HK-2 (cell line): ENCODE results near the gene CYP2A6.
"Not testable (repeated sequence)": the region's sequence is repeated elsewhere in the genome, so short reads cannot be mapped to it uniquely, and the experiment has no call there.

Experiments
- DNase-seq: peaks from one replicate; pipeline ENCODE4 v3.0.0-alpha.2; 2018; ENCODE audit not compliant: unreplicated experiment

The CYP2A6 gene, protein sequence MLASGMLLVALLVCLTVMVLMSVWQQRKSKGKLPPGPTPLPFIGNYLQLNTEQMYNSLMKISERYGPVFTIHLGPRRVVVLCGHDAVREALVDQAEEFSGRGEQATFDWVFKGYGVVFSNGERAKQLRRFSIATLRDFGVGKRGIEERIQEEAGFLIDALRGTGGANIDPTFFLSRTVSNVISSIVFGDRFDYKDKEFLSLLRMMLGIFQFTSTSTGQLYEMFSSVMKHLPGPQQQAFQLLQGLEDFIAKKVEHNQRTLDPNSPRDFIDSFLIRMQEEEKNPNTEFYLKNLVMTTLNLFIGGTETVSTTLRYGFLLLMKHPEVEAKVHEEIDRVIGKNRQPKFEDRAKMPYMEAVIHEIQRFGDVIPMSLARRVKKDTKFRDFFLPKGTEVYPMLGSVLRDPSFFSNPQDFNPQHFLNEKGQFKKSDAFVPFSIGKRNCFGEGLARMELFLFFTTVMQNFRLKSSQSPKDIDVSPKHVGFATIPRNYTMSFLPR

DNA sequence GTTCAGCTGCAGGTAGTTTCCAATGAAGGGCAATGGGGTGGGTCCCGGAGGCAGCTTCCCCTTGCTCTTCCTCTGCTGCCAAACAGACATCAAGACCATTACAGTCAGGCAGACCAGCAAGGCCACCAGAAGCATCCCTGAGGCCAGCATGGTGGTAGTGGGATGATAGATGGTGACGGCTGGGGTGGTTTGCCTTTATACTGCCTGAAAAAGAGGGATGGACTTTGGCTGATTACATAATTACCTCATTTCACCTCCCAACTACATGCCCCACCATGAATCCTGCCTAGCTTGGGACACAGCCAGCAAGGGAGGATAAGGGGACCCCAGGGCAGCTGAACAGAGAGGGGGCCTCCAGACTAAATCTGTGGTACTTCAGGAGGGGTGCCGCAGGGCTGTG is at the start of gene CYP2A6:
Gene CYP2A6, minus strand, starts transcription at position 171 of the 400 bp plus-strand sequence. Its CDS starts 21 bp downstream, at position 150.
- DNase-seq = not testable (repeated sequence)

DNA sequence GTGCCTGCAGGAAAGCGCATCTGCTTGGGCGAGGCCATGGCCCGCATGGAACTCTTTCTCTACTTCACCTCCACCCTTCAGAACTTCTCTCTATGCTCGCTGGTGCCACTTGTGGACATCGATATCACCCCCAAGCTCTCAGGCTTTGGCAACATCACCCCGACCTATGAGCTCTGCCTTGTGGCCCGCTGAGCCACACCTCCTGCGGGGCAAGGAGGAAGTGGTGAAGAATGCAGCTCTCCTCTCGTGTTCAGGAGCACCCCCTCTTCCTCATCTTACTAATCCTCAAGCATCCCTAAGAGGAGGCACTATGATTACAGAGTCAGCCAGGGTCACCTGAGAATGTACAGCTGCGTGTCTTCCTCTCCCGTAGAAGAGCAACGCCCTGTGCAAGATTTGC is 49.7 kb upstream of the CYP2A6 start:
- DNase-seq = not testable (repeated sequence)

DNA sequence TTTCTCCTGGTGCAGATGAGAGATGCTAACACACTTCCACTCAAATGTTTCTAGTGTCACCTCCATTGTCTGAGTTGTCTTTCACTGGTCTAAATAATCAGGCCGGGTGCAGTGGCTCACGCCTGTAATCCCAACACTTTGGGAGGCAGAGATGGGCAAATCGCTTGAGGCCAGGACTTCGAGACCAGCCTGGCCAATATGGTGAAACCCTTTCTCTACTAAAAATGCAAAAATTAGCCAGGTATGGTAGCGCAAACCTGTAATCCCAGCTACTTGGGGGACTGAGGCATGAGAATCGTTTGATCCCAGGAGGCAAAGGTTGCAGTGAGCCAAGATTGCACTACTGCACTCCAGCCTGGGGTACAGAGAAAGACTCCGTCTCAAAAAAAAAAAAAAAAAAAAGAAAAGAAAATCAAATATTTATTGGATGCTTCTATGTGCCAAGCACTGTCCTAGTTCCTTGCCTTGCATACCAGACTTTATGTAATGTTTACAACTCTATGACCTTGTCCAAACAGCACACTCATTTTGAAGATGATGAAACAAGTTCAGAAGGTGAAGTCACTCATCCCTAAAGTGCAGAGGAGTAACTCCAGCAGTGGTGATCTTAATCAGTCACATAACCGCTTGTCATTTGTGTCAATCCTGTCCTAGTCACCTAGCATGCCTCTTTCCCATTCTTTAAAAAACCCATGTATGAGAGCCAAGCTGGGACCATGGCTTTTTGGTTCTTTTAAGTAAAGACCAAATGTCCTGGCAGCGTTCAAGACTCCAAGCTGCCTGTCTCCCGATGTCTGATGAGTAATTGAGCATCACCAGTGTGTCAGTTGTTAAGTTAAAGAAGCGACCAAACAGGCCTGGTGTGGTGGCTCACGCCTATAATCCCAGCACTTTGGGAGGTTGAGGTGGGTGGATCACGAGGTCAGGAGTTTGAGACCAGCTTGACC is 46.9 kb upstream of the CYP2A6 start:
- not testable (repeated sequence) for DNase-seq

DNA sequence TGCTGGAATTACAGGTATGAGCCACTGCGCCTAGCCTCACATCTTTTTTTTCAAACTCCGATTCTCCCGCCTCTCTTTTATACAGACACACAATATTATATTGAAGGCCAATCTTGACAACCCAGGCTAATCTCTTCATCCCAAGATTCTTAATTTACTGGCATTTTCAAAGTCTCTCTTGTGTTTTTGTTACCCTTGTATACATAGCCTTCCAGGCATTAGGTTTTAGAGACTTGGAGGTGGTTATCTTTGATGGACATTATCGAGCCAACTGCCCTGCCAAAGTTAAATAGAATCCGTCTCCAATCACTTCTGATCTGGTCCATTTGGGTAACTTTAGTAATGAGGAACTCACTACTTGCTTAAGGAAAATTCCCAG is 46.2 kb upstream of the CYP2A6 start:
- DNase-seq = no peak

DNA sequence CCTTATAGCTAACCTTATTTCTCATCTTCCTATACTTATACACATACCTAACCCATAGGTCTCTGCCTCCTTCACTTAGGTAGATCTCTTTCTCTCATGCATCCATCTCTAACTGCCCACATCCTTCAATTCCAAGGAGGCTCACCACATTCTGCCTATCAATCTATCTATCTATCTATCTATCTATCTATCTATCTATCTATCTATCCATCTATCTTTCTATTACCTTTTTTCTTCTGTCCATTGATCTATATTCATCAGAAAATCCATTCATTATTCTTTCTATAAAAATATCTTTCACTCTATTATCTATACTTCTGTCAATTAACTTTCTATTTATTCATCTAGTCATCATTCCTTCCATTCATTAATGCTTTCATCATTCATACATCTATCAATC is 42.9 kb upstream of the CYP2A6 start:
- no peak for DNase-seq

DNA sequence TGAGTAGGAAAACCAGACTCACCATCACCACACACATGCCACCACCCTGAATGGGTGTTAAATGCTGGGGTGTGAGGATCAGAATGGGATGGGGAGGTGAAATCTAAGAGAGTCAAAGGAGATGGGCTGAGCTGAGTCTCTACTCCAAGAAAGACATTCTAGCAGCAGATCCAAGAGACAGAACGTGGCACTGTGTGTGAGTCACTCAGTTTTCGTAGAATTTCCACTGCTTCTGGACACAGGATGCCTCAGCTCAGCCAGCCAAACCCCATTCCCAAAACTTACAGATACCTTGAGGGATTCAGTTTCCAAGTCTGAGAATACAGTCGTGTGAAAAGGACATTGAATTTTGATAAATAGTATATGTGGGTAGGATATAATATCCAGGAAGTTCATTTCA is 39.1 kb upstream of the CYP2A6 start:
- no peak for DNase-seq

DNA sequence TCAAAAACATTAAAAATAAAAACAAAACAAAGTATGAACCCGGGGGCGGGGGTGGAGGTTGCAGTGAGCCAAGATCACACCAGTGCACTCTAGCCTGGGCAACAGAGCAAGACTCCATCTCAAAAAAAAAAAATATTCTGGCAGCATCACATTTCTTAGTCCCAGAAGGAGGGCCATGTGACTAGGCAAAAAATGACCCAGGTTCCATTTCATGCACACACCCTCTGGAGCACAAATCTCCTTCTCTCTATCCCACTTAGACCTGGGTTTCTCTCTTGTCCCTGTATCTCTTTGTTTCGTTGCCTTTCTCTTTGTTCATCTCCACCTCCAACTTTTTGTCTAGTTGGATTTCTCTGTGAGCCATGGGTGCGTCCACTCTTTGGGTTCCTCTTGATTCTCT is 37.9 kb upstream of the CYP2A6 start:
- DNase-seq = no peak

DNA sequence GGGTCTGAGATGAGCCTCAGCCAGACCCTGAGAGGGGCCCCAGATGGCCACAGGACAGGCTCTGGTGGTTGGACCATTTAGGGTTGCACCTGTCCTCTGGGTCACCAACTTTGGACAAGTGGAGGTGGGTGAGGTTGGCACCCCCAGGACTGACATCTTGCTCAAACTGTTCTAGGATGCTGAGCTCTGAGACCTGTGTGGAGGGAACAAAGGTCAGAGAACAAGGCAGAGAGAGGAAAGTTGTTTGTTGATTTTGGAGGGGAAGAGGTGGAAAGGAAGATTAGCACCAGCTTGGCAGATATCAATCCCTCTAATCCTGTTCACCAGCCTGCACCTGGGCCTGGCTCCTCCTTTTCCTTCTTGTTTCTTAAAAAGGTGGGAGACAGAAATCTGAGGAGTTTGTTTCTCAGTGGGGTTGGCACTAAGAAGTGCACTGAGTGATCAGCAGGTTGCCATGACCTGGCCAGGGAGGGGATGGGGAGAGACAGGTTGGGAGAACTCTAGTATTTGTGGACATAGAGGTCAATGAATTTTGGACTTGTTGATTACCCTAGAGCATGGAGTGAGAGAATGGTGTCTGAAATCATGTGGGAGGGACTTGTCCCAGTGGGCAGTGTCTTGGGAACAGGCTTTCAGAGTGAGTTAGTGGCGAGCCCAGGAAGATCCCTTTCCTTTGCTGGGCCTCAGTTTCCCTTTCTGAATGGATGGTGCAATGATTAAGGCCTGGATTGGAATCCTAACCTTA is 34.1 kb upstream of the CYP2A6 start:
- not testable (repeated sequence) for DNase-seq

DNA sequence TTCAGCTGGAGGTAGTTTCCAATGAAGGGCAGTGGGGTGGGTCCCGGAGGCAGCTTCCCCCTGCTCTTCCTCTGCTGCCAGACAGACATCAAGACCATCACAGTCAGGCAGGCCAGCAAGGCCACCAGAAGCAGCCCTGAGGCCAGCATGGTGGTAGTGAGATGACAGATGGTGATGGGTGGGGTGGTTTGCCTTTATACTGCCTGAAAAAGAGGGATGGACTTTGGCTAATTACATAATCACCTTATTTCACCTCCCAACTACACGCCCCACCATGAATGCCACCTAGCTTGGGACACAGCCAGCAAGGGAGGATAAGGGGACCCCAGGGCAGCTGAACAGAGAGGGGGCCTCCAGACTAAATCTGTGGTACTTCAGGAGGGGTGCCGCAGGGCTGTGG is 31.8 kb upstream of the CYP2A6 start, which contains the start of gene CYP2A7:
Gene CYP2A7, minus strand, starts transcription at position 170 of the 400 bp plus-strand sequence. Its CDS starts 21 bp downstream, at position 149.
- not testable (repeated sequence) for DNase-seq

DNA sequence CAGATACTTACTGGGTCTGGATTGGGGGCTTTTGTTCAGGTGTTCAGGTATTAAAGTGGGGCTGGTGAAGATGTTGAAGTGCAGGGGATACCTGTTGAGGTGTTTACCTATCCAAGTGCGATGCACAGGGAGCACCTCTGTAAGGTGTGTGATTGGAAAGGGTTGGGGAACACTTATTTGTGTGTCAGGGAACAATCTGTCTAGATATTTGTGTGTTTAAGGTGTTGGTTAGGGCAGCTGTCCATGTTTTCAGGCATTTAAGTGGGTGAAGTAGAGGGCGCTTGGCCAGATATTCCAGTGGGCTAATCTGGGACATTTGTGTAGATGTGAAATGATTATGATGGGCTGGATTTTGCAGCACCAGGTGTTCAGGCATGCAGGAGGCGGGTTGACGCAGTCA is 29.1 kb upstream of the CYP2A6 start:
- not testable (repeated sequence) for DNase-seq

DNA sequence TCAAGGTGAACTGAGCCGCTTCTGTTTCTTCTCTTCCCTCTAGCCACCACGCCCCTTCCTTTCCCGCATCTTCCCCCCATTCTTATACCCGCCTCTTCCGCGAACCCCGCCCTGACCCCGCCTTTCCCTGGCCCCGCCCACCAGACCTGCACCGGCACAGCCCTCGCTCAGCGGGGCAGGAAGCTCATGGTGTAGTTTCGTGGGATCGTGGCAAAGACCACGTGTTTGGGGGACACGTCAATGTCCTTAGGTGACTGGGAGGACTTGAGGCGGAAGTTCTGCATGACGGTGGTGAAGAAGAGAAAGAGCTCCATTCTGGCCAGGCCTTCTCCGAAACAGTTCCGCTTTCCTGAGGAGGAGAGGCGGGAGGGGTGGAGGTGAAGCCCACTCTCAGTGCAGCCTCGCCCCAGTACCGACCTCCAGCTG is 25.3 kb upstream of the CYP2A6 start:
- DNase-seq = not testable (repeated sequence)

DNA sequence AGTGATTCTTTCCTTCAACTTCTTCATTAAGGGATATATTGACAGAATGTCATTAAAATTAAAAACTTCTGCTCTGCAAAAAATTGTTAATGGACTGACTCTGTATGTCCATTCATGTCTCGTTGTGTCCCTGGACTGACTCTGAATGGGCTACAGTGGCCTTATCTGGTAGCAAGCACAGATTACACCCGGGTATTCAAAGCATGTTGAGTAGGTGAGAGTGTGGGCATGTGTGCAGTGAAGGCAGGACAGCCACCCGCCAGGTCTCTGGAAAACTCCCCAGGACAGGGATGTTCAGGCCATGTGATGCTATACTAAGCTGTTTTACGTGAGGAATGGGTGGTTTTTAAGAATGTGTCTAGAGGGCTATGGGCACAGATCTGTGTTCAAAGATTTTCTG is 24.6 kb upstream of the CYP2A6 start:
- not testable (repeated sequence) for DNase-seq

DNA sequence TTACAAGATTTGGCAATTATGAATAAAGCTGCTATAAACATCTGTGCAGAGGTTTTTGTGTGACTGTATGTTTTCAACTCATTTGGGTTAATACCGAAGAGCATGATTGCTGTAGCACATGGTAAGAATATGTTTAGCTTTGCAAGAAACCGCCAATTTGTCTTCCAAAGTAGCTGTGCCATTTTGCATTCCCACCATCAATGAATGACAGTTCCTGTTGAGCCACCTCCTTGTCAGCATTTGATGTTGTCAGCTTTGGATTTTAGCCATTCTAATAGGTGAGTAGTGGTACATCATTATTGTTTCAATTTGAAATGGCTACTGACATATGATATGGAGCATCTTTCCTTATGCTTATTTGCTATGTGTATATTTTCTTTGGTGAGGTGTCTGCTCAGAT is 23.6 kb upstream of the CYP2A6 start:
- not testable (repeated sequence) for DNase-seq

DNA sequence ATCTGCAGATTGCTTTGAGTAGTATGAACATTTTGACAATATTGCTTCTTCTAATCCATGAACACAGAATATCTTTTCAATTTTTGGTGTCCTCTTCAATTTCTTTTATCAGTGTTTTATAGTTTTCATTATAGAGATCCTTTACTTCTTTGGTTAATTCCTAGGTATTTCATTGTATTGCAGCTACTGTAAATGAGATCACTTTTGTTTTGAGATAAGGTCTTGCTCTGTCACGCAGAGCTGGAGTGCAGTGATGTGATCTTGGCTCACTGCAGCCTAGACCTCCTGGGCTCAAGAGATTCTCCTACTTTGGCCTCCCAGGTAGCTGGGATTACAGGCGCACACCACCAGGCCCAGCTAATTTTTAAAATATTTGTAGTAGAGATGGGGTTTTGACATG is 22.0 kb upstream of the CYP2A6 start:
- no peak for DNase-seq

DNA sequence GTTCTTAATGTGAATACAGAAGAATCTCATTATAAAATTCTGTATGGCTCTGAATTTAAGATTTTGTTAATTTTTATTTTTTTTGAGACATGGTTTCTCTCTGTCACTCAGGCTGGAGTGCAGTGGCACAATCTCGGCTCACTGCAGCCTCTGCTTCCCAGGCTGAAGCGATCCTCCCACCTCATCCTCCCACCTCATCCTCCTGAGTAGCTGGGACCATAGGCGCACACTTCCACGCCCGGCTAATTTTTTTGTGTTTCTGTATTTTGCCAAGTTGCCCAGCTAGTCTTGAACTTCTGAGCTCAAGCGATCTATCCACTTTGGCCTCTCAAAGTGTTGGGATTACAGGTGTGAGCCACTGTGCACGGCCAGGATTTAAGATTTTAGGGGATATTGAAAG is 17.5 kb upstream of the CYP2A6 start:
- DNase-seq = no peak

DNA sequence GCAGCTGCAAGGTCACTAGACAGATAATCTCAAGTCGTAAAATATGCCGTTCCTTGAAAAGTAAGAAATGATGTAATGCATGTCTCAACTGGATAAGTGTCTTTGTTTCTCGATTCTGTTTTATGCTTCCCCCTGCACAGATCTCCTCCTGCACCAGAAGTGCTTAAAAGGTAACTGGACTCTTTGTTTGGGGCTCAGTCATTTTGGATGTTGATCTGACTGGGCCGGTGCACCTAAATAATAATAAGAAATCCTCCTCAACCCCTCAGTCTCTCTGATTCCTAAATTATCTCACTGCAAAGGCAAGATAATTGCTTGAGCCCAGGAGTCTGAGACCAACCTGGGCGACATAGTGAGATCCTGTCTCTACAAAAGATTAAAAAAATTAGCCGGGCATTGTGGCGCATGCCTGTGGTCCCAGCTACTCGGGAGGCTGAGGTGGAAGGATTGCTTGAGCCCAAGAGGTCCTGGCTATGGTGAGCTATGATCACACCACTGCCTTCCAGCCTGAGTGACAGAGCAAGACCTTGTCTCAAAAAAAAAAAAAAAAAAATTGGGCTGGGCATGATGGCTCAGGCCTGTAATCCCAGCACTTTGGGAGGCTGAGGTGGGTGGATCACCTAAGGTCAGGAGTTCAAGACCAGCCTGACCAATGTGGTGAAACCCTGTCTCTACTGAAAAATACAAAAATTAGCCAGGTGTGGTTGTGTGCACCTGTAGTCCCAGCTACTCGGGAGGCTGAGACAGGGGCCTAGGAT is 14.7 kb upstream of the CYP2A6 start:
- not testable (repeated sequence) for DNase-seq

DNA sequence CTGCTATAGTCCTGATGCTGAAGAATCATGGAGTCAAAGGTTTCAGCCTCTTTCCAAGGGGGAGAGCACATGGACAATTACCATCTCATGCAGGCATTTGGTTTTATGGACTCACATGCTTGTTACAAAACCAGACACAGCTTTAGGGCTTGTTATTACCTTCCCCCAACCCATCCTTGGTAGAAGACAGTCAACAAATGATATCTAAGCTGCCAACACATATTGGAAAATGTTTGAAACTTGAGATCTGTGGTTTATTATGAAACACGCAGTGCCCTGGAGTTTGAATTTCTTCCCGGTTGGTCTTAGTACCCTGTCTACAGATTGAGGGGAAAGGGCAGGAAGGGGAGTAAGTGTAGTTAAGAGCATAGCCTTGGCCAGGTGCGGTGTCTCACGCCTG is 12.5 kb upstream of the CYP2A6 start:
- DNase-seq = no peak

DNA sequence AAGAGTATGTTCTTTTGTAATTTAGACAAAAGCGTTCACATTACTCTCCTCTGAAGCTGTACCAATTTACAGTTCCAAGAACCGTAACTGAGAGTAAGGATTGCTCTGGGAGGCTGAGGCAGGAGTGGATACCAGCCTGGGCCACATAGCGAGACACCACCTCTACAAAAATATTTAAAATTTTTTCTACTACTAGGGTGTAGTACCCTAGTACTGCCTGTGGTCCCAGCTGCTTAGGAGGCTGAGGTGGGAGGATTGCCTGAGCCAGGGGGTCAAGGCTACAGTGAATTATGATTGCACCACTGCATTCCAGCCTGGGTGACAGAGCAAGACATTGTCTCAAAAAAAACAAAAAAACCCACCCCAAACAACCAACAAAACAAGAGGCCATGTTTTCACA is 12.1 kb upstream of the CYP2A6 start:
- DNase-seq = no peak

DNA sequence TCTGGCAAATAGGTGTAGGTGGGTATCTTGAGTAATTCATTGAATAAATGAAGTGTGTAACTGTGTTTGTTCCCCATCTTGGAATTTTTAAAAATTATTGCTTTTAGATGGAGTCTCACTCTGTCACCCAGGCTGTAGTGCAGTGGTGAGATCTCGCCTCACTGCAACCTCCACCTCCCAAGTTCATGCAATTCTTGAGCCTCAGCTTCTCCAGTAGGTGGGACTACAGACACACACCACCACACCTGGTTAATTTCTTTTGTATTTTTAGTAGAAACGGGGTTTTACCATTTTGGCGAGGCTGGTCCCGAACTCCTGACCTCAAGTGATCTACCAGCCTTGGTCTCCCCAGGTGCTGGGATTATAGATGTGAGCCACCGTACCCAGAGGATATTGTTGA is 7.9 kb upstream of the CYP2A6 start:
- DNase-seq = no peak

DNA sequence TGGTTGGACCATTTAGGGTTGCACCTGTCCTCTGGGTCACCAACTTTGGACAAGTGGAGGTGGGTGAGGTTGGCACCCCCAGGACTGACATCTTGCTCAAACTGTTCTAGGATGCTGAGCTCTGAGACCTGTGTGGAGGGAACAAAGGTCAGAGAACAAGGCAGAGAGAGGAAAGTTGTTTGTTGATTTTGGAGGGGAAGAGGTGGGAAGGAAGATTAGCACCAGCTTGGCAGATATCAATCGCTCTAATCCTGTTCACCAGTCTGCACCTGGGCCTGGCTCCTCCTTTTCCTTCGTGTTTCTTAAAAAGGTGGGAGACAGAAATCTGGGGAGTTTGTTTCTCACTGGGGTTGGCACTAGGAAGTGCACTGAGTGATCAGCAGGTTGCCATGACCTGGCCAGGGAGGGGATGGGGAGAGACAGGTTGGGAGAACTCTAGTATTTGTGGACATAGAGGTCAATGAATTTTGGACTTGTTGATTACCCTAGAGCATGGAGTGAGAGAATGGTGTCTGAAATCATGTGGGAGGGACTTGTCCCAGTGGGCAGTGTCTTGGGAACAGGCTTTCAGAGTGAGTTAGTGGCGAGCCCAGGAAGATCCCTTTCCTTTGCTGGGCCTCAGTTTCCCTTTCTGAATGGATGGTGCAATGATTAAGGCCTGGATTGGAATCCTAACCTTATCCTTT is 2.4 kb upstream of the CYP2A6 start:
- DNase-seq = not testable (repeated sequence)
